SH-SY5Y (cell line): ENCODE data around the gene POLE4.

Experiments used
- GATA2 ChIP-seq: IDR thresholded peaks from 2 replicates; pipeline ENCODE4 v1.6.1; 2011; ENCODE audit warnings: mild to moderate bottlenecking, low read depth, low read length
- GATA3 ChIP-seq: IDR thresholded peaks from 2 replicates; pipeline ENCODE4 v1.6.1; 2011; ENCODE audit warnings: low read depth, mild to moderate bottlenecking, low read length, moderate library complexity

- TF ChIP-seq GATA3 (no peak), GATA2 (no peak)
Observed at GRCh38 chr2:75003773-75004172, 45.3 kb downstream of the POLE4 start.
